ENCODE data around the gene GLYAT.
"Not testable (repeated sequence)": the region's sequence is repeated elsewhere in the genome, so short reads cannot be mapped to it uniquely, and the experiment has no call there.

The GLYAT gene

GRCh38 chr11:58727415-58727797 lies 4.3 kb downstream of the GLYAT start:
- H3K4me1 Mint-ChIP-seq (ENCODE audit: low read depth) = peaks cover 40% of the 10 kb centered on the region
- H3K4me3 Mint-ChIP-seq = no peak overlapping the region
- DNase-seq = no peak
- peak overlapping the region; percentile 78 for H3K27ac Mint-ChIP-seq
- H3K36me3 Mint-ChIP-seq (ENCODE audit: low read depth) = no peaks in the 10 kb centered on the region
- H3K9me3 Mint-ChIP-seq = no peaks in the 10 kb centered on the region
- no peaks in the 10 kb centered on the region for H3K27me3 Mint-ChIP-seq

- Mint-ChIP-seq H3K27me3 (no peaks in the 10 kb centered on the region), H3K4me3 (no peak overlapping the region), H3K4me1 (ENCODE audit: low read depth) (peaks cover 40% of the 10 kb centered on the region), H3K36me3 (ENCODE audit: low read depth) (no peaks in the 10 kb centered on the region), H3K27ac (peak overlapping the region; percentile 78), H3K9me3 (no peaks in the 10 kb centered on the region)
- no peak for DNase-seq
These were observed 4.9 kb downstream of the GLYAT start for GRCh38 chr11:58726737-58727414.

GRCh38 chr11:58719406-58720117 lies 12.2 kb downstream of the GLYAT start:
- DNase-seq = no peak
- Mint-ChIP-seq H3K27ac (no peak overlapping the region), H3K4me3 (no peak overlapping the region), H3K27me3 (no peaks in the 10 kb centered on the region), H3K9me3 (peaks cover 2% of the 10 kb centered on the region), H3K4me1 (ENCODE audit: low read depth) (peaks cover under 1% of the 10 kb centered on the region), H3K36me3 (ENCODE audit: low read depth) (no peaks in the 10 kb centered on the region)

GRCh38 chr11:58712531-58712930 lies 19.2 kb downstream of the GLYAT start:
- Mint-ChIP-seq H3K9me3 (no peaks in the 10 kb centered on the region), H3K36me3 (ENCODE audit: low read depth) (no peaks in the 10 kb centered on the region), H3K27ac (no peak overlapping the region), H3K27me3 (no peaks in the 10 kb centered on the region), H3K4me1 (ENCODE audit: low read depth) (peaks cover 4% of the 10 kb centered on the region), H3K4me3 (no peak overlapping the region)
- DNase-seq = no peak

- H3K4me3 Mint-ChIP-seq = no peak overlapping the region
- no peaks in the 10 kb centered on the region for H3K36me3 Mint-ChIP-seq (ENCODE audit: low read depth)
- peaks cover 4% of the 10 kb centered on the region for H3K4me1 Mint-ChIP-seq (ENCODE audit: low read depth)
- no peaks in the 10 kb centered on the region for H3K27me3 Mint-ChIP-seq
- H3K27ac Mint-ChIP-seq = no peak overlapping the region
- H3K9me3 Mint-ChIP-seq = no peaks in the 10 kb centered on the region
- no peak for DNase-seq
These were observed 19.9 kb downstream of the GLYAT start for GRCh38 chr11:58711832-58712231.

- Mint-ChIP-seq H3K4me3 (no peak overlapping the region), H3K27ac (no peak overlapping the region), H3K4me1 (ENCODE audit: low read depth) (no peaks in the 10 kb centered on the region), H3K9me3 (peaks cover 20% of the 10 kb centered on the region), H3K27me3 (no peaks in the 10 kb centered on the region), H3K36me3 (ENCODE audit: low read depth) (no peaks in the 10 kb centered on the region)
- no peak for DNase-seq
These were observed 24.0 kb downstream of the GLYAT start for GRCh38 chr11:58707767-58708166.

GRCh38 chr11:58696825-58697224 lies 34.9 kb downstream of the GLYAT start:
- H3K4me3 Mint-ChIP-seq; H3K36me3 Mint-ChIP-seq (ENCODE audit: low read depth); H3K9me3 Mint-ChIP-seq; H3K27ac Mint-ChIP-seq; DNase-seq; H3K4me1 Mint-ChIP-seq (ENCODE audit: low read depth): not testable (repeated sequence)
- H3K27me3 Mint-ChIP-seq = peaks cover 14% of the 10 kb centered on the region

GRCh38 chr11:58693026-58693425 lies 38.7 kb downstream of the GLYAT start:
- Mint-ChIP-seq H3K36me3 (ENCODE audit: low read depth) (no peaks in the 10 kb centered on the region), H3K4me3 (no peak overlapping the region), H3K27me3 (peaks cover 3% of the 10 kb centered on the region), H3K27ac (no peak overlapping the region), H3K9me3 (no peaks in the 10 kb centered on the region), H3K4me1 (ENCODE audit: low read depth) (peaks cover 6% of the 10 kb centered on the region)
- DNase-seq = no peak

- H3K4me3 Mint-ChIP-seq = no peak overlapping the region
- H3K27ac Mint-ChIP-seq = no peak overlapping the region
- no peaks in the 10 kb centered on the region for H3K9me3 Mint-ChIP-seq
- peaks cover 6% of the 10 kb centered on the region for H3K4me1 Mint-ChIP-seq (ENCODE audit: low read depth)
- H3K27me3 Mint-ChIP-seq = peaks cover 3% of the 10 kb centered on the region
- no peak for DNase-seq
- H3K36me3 Mint-ChIP-seq (ENCODE audit: low read depth) = no peaks in the 10 kb centered on the region
These were observed 40.1 kb downstream of the GLYAT start for GRCh38 chr11:58691675-58692074.

GRCh38 chr11:58688789-58689503 lies 42.8 kb downstream of the GLYAT start:
- no peak for DNase-seq
- H3K9me3 Mint-ChIP-seq = no peaks in the 10 kb centered on the region
- no peaks in the 10 kb centered on the region for H3K36me3 Mint-ChIP-seq (ENCODE audit: low read depth)
- H3K27ac Mint-ChIP-seq = no peak overlapping the region
- peaks cover 22% of the 10 kb centered on the region for H3K4me1 Mint-ChIP-seq (ENCODE audit: low read depth)
- no peaks in the 10 kb centered on the region for H3K27me3 Mint-ChIP-seq
- no peak overlapping the region for H3K4me3 Mint-ChIP-seq

GRCh38 chr11:58685973-58686722 lies 45.6 kb downstream of the GLYAT start:
- Mint-ChIP-seq H3K9me3 (no peaks in the 10 kb centered on the region), H3K27me3 (peaks cover 3% of the 10 kb centered on the region), H3K4me3 (no peak overlapping the region), H3K36me3 (ENCODE audit: low read depth) (no peaks in the 10 kb centered on the region), H3K4me1 (ENCODE audit: low read depth) (peaks cover 20% of the 10 kb centered on the region), H3K27ac (no peak overlapping the region)
- DNase-seq = no peak

- H3K36me3 Mint-ChIP-seq (ENCODE audit: low read depth); H3K27me3 Mint-ChIP-seq; H3K4me3 Mint-ChIP-seq; H3K27ac Mint-ChIP-seq; H3K9me3 Mint-ChIP-seq; DNase-seq: not testable (repeated sequence)
- H3K4me1 Mint-ChIP-seq (ENCODE audit: low read depth) = peaks cover 17% of the 10 kb centered on the region
These were observed 49.1 kb downstream of the GLYAT start for GRCh38 chr11:58682660-58683059.

- not testable (repeated sequence) for DNase-seq; H3K4me1 Mint-ChIP-seq (ENCODE audit: low read depth); H3K27ac Mint-ChIP-seq; H3K36me3 Mint-ChIP-seq (ENCODE audit: low read depth); H3K4me3 Mint-ChIP-seq; H3K27me3 Mint-ChIP-seq; H3K9me3 Mint-ChIP-seq
These were observed 54.2 kb downstream of the GLYAT start for GRCh38 chr11:58677536-58677935.

GRCh38 chr11:58676563-58677135 lies 55.1 kb downstream of the GLYAT start:
- Mint-ChIP-seq H3K27ac (no peak overlapping the region), H3K4me3 (no peak overlapping the region), H3K36me3 (ENCODE audit: low read depth) (no peaks in the 10 kb centered on the region), H3K27me3 (peaks cover 5% of the 10 kb centered on the region), H3K4me1 (ENCODE audit: low read depth) (no peaks in the 10 kb centered on the region), H3K9me3 (no peaks in the 10 kb centered on the region)
- no peak for DNase-seq

Measured in activated T-cell treated with anti-CD3 and anti-CD28 coated beads, Interleukin-2, amount 50 U/mL, for 24 hours (primary cell).